RWPE2 (cell line): ENCODE results near the gene DIPK2B.

ENCODE experiments used
- ATAC-seq: fragments of 200-7000 bp; cut with Tn5 transposase; 3 replicates; pipeline ENCODE4 v1.9.1; 2021; ENCODE audit warnings: low read depth
- DNase-seq: peaks from one replicate; pipeline ENCODE4 v3.0.0-alpha.2; 2020; ENCODE audit warnings: low spot score
- H3K27ac ChIP-seq: fragments of 450-650 bp; 2 replicates; pipeline ENCODE4 v1.5.1; 2017; ENCODE audit warnings: mild to moderate bottlenecking; ENCODE audit not compliant: poor library complexity, severe bottlenecking
- H3K27me3 ChIP-seq: fragments of 250-450 bp; sonication (Bioruptor Pico); 2 replicates; pipeline ENCODE4 v1.5.1; 2021; ENCODE audit warnings: mild to moderate bottlenecking, moderate library complexity; ENCODE audit not compliant: insufficient read depth, poor library complexity, severe bottlenecking
- H3K36me3 ChIP-seq: fragments of 250-450 bp; sonication (Bioruptor Pico); 2 replicates; pipeline ENCODE4 v1.5.1; 2020; ENCODE audit warnings: low read depth, mild to moderate bottlenecking, moderate library complexity
- H3K4me1 ChIP-seq: fragments of 250-450 bp; sonication (Bioruptor Pico); 2 replicates; pipeline ENCODE4 v1.5.1; 2021; ENCODE audit warnings: mild to moderate bottlenecking, moderate library complexity; ENCODE audit not compliant: insufficient read depth, poor library complexity, severe bottlenecking
- H3K4me3 ChIP-seq: fragments of 250-450 bp; sonication (Bioruptor Pico); 2 replicates; pipeline ENCODE4 v1.5.1; 2021; ENCODE audit warnings: mild to moderate bottlenecking, moderate library complexity; ENCODE audit not compliant: severe bottlenecking
- H3K9me3 ChIP-seq: fragments of 250-450 bp; sonication (Bioruptor Pico); 2 replicates; pipeline ENCODE4 v1.5.1; 2021; ENCODE audit warnings: mild to moderate bottlenecking, moderate library complexity; ENCODE audit not compliant: severe bottlenecking
- CTCF ChIP-seq: fragments of 450-650 bp; IDR thresholded peaks from one replicate; pipeline ENCODE4 v1.5.1; 2017; ENCODE audit warnings: mild to moderate bottlenecking, moderate library complexity; ENCODE audit not compliant: poor library complexity, severe bottlenecking

Gene DIPK2B

GRCh38 chrX:45165726-45166125 lies 35.0 kb downstream of the DIPK2B start:
- ATAC-seq (no peak), DNase-seq (no peak)
- H3K9me3 ChIP-seq = no peaks in the 10 kb centered on the region
- no peaks in the 10 kb centered on the region for H3K36me3 ChIP-seq
- no peak overlapping the region for H3K27ac ChIP-seq
- TF ChIP-seq CTCF = no peak
- H3K4me1 ChIP-seq = no peaks in the 10 kb centered on the region
- H3K4me3 ChIP-seq = no peak overlapping the region
- no peaks in the 10 kb centered on the region for H3K27me3 ChIP-seq

- Histone ChIP-seq H3K27ac (no peak overlapping the region), H3K27me3 (no peaks in the 10 kb centered on the region), H3K4me3 (no peak overlapping the region), H3K9me3 (no peaks in the 10 kb centered on the region), H3K4me1 (no peaks in the 10 kb centered on the region), H3K36me3 (no peaks in the 10 kb centered on the region)
- ATAC-seq (no peak), DNase-seq (no peak)
- TF ChIP-seq CTCF = no peak
Measured at GRCh38 chrX:45164995-45165394, 35.7 kb downstream of the DIPK2B start.

- ATAC-seq (no peak), DNase-seq (no peak)
- no peak overlapping the region for H3K27ac ChIP-seq
- H3K4me1 ChIP-seq = no peaks in the 10 kb centered on the region
- TF ChIP-seq CTCF = no peak
- H3K9me3 ChIP-seq = no peaks in the 10 kb centered on the region
- H3K4me3 ChIP-seq = no peak overlapping the region
- H3K27me3 ChIP-seq = no peaks in the 10 kb centered on the region
- H3K36me3 ChIP-seq = no peaks in the 10 kb centered on the region
Measured at GRCh38 chrX:45164021-45164621, 36.6 kb downstream of the DIPK2B start.

GRCh38 chrX:45157647-45158046 lies 43.0 kb downstream of the DIPK2B start:
- Histone ChIP-seq H3K27ac (no peak overlapping the region), H3K4me3 (no peak overlapping the region), H3K36me3 (no peaks in the 10 kb centered on the region), H3K27me3 (no peaks in the 10 kb centered on the region), H3K4me1 (no peaks in the 10 kb centered on the region), H3K9me3 (no peaks in the 10 kb centered on the region)
- DNase-seq (no peak), ATAC-seq (no peak)
- TF ChIP-seq CTCF = no peak

- H3K36me3 ChIP-seq = no peaks in the 10 kb centered on the region
- H3K27me3 ChIP-seq = no peaks in the 10 kb centered on the region
- H3K9me3 ChIP-seq = no peaks in the 10 kb centered on the region
- no peaks in the 10 kb centered on the region for H3K4me1 ChIP-seq
- H3K4me3 ChIP-seq = no peak overlapping the region
- DNase-seq (no peak), ATAC-seq (no peak)
- no peak overlapping the region for H3K27ac ChIP-seq
- no peak for TF ChIP-seq CTCF
Measured at GRCh38 chrX:45154462-45154861, 46.2 kb downstream of the DIPK2B start.
